ENCODE measurements around the gene TBL3. TPM values are rescaled to one million over a fixed set of nuclear protein-coding genes. Genes with fewer than 3 reads are reported as not detected.

Gene TBL3
- total and polyA plus RNA-seq, 9 of the 15 experiments (the other 6 are each of a cell fraction or from before 2014, with no cell fraction given), result 0.97 to 117 (median 24.5) TPM

DNA sequence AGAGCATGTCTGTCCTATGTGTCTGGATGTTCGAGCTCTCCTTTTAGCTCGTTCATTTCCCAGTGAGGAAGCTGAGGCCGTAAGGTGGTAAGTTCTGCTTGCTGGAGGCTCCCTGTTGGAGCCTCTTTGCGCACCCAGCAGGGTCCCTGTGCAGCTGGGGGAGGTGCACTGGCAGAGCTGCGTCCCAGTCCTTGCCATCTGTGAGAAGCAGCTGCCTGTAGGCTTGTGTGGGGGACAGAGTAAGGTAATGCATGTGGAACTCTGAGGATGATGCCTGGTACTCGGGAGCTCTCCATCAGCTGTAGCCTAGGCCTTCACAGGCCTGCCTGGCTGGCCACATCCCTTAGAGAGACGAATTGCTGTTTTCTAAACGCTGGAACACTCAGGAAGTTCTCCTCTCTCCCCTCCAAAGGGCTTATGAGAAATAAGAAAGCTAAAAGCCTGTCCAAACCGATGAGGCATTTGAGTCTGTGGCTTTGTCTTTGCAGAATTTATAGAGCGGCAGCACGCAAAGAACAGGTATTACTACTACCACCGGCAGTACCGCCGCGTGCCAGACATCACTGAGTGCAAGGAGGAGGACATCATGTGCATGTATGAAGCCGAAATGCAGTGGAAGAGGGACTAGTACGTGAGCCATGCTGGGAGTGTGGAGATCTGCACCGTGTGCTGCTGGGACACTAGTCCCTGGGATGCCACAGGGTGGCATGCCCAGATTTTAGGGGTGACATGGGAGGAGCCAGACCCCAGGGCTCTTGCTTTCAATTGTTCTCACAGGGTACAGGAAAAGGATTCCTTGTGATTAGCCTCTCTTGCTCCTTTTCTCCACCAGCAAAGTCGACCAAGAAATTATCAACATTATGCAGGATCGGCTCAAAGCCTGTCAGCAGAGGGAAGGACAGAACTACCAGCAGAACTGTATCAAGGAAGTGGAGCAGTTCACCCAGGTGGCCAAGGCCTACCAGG lies 10.9 kb upstream of the TBL3 start:
- intact Hi-C loops (cut with micrococcal nuclease), result no loop called here
- Histone ChIP-seq H3K27ac (ENCODE audit: extremely low read depth, low read depth, low read length) (peak overlapping the region; percentile 83), H3K9me1 (ENCODE audit: control insufficient read depth, insufficient read depth, low read length) (no peaks in the 10 kb centered on the region), H3K9me3 (replicated peaks; ENCODE audit: control insufficient read depth, insufficient read depth, low read depth, low read length) (no peaks in the 10 kb centered on the region), H2AFZ (ENCODE audit: low read depth, low read length) (no peak overlapping the region), H4K20me1 (replicated peaks; ENCODE audit: control insufficient read depth, insufficient read depth, low read length) (peaks cover 35% of the 10 kb centered on the region), H3K36me3 (ENCODE audit: control insufficient read depth, insufficient read depth, low read length) (peaks cover 38% of the 10 kb centered on the region), H3K27me3 (ENCODE audit: control insufficient read depth in 2 of 2, insufficient read depth in 2 of 2, low read length in 2 of 2) (no peaks in the 10 kb centered on the region), H3K4me2 (ENCODE audit: insufficient read depth, low read length) (peak overlapping the region; percentile 100), H3K4me1 (replicated peaks in 1 of 2; ENCODE audit: control insufficient read depth in 2 of 2, insufficient read depth in 2 of 2, low read length in 2 of 2) (peaks cover 8 to 49% of the 10 kb centered on the region in 2 experiments; a peak in 4 of 5 replicates), H3K4me3 (peak overlapping the region; percentile 65), H3K9ac (ENCODE audit: insufficient read depth in 1 of 2, low read depth in 2 of 2, low read length in 2 of 2) (peak overlapping the region; percentile 75 to 94), H3K79me2 (ENCODE audit: control insufficient read depth, insufficient read depth, low read length) (peaks cover 67% of the 10 kb centered on the region)
- DNase-seq (ENCODE audit: extremely low read depth in 1 of 4, low spot score in 3 of 4), result peak in 1 of 4 experiments; percentile 75
- ChIA-PET CTCF (ENCODE audit: low intra/inter-chr PET ratio) (interaction anchor here (0.6 kb wide), 1 partner anchor 1722 kb away, joined by 3 read pairs; no protein-coding TSS in a partner anchor), POLR2A (interaction anchor here (0.6 to 3.0 kb wide), 17 partner anchors 9 to 1586 kb away, joined by 3 to 13 read pairs (median 3); partner anchors contain the start of genes EME2, MRPS34, MSRB1 and NUBP2)
- BruUV-seq (replicated peaks), result TSS peak; percentile 35
- in situ Hi-C loops (cut with MboI), result no loop called here
- FAIRE-seq, result peak; percentile 81
- ATAC-seq, result peak; percentile 53
- 4% methylated on average over 19 of the region's 20 CpGs for WGBS (ENCODE audit: insufficient coverage, low coverage, missing lambda C conversion rate)
- TF ChIP-seq BACH1 (tag; IDR thresholded peaks at IDR 0.05) (no peak), MCM7 (IDR thresholded peaks at IDR 0.05) (no peak), BRF2 (IDR thresholded peaks at IDR 0.05; ENCODE audit: borderline replicate concordance, insufficient read depth, insufficient read length) (no peak), ARID1B (IDR thresholded peaks at IDR 0.05) (no peak; the same call in 1 of the 2 replicates), COPS2 (conservative IDR thresholded peaks at IDR 0.05) (no peak), HDAC2 (IDR thresholded peaks at IDR 0.05) (no peak), FUS (optimal IDR thresholded peaks at IDR 0.05; ENCODE audit: low read depth, low read length) (no peak), ZNF75A (CRISPR knock-in tag; IDR thresholded peaks at IDR 0.05) (no peak), E2F4 (CRISPR knock-in tag; IDR thresholded peaks at IDR 0.05; ENCODE audit: low read depth) (no peak)
- TF ChIP-seq, protein P1, sequence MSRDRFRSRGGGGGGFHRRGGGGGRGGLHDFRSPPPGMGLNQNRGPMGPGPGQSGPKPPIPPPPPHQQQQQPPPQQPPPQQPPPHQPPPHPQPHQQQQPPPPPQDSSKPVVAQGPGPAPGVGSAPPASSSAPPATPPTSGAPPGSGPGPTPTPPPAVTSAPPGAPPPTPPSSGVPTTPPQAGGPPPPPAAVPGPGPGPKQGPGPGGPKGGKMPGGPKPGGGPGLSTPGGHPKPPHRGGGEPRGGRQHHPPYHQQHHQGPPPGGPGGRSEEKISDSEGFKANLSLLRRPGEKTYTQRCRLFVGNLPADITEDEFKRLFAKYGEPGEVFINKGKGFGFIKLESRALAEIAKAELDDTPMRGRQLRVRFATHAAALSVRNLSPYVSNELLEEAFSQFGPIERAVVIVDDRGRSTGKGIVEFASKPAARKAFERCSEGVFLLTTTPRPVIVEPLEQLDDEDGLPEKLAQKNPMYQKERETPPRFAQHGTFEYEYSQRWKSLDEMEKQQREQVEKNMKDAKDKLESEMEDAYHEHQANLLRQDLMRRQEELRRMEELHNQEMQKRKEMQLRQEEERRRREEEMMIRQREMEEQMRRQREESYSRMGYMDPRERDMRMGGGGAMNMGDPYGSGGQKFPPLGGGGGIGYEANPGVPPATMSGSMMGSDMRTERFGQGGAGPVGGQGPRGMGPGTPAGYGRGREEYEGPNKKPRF (IDR thresholded peaks at IDR 0.05; ENCODE audit: low read depth, low read length), result no peak
- TF ChIP-seq, protein P2, sequence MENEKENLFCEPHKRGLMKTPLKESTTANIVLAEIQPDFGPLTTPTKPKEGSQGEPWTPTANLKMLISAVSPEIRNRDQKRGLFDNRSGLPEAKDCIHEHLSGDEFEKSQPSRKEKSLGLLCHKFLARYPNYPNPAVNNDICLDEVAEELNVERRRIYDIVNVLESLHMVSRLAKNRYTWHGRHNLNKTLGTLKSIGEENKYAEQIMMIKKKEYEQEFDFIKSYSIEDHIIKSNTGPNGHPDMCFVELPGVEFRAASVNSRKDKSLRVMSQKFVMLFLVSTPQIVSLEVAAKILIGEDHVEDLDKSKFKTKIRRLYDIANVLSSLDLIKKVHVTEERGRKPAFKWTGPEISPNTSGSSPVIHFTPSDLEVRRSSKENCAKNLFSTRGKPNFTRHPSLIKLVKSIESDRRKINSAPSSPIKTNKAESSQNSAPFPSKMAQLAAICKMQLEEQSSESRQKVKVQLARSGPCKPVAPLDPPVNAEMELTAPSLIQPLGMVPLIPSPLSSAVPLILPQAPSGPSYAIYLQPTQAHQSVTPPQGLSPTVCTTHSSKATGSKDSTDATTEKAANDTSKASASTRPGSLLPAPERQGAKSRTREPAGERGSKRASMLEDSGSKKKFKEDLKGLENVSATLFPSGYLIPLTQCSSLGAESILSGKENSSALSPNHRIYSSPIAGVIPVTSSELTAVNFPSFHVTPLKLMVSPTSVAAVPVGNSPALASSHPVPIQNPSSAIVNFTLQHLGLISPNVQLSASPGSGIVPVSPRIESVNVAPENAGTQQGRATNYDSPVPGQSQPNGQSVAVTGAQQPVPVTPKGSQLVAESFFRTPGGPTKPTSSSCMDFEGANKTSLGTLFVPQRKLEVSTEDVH (IDR thresholded peaks at IDR 0.05; ENCODE audit: low read depth, partially characterized antibody), result peak; percentile 69
